Activated CD4-positive, alpha-beta T cell treated with anti-CD3 and anti-CD28 coated beads, Interleukin-2, amount 50 U/mL, for 24 hours (primary cell): ENCODE measurements around the gene TMEM108.

Experiments used
- DNase-seq, 2 donors: peaks; one replicate each; pipeline ENCODE4 v3.0.0-alpha.2; 2020; ENCODE audit warnings: low read depth in 1 of 2, low spot score in 1 of 2

The TMEM108 gene

GRCh38 chr3:133274477-133274876 is 236.3 kb downstream of the TMEM108 start:
- no peak for DNase-seq

- no peak for DNase-seq
Observed at GRCh38 chr3:133276594-133276993, 238.4 kb downstream of the TMEM108 start.

GRCh38 chr3:133277813-133278212 is 239.6 kb downstream of the TMEM108 start:
- DNase-seq, result no peak

GRCh38 chr3:133278260-133279043 is 240.3 kb downstream of the TMEM108 start:
- DNase-seq, result no peak

- no peak for DNase-seq
Observed at GRCh38 chr3:133280586-133280985, 242.4 kb downstream of the TMEM108 start.

DNA sequence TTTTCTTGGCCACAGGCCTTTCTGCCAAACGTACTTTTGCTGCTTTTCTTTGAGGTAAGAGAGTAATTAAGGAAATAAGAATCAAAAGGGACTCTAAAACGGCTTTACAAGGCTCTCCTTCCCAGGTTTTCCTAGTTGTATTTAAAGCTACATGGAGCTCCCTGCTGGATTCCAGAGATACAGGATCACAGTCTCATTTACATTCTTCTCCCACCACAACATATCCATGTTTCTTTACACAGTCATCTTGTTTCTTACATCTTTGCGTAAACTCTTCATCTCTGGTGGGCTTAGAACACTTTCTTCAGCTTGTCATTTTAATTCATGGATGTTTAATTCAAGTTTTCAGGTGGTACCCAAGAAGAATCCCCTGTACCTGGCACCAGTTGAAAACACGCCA is 244.0 kb downstream of the TMEM108 start:
- no peak for DNase-seq

- no peak for DNase-seq
Observed at GRCh38 chr3:133283958-133284807, 246.0 kb downstream of the TMEM108 start.

- DNase-seq, result no peak
Observed at GRCh38 chr3:133289322-133289721, 251.1 kb downstream of the TMEM108 start.

DNA sequence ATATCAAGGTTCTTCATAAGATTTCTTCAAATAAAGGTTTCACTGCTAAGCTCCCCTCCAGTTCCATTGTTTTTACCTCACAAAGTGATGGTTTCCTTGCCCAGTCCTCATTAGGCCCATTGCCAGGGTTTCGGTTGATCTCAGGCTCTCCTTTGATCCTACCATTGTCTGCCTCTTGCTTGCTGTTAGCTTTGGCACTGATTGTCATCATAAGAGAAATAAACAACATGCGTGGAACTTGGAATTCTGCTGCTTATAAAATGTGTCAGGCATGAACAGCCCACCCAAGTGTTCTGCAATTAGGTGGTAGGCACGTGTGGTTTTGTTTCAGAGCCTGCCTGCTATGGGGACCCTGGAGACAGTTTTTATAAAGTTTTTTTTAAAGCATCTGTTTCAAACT is 254.1 kb downstream of the TMEM108 start:
- no peak for DNase-seq

- no peak for DNase-seq
Observed at GRCh38 chr3:133293397-133294110, 255.4 kb downstream of the TMEM108 start.

GRCh38 chr3:133294253-133294652 is 256.1 kb downstream of the TMEM108 start:
- DNase-seq, result no peak

DNA sequence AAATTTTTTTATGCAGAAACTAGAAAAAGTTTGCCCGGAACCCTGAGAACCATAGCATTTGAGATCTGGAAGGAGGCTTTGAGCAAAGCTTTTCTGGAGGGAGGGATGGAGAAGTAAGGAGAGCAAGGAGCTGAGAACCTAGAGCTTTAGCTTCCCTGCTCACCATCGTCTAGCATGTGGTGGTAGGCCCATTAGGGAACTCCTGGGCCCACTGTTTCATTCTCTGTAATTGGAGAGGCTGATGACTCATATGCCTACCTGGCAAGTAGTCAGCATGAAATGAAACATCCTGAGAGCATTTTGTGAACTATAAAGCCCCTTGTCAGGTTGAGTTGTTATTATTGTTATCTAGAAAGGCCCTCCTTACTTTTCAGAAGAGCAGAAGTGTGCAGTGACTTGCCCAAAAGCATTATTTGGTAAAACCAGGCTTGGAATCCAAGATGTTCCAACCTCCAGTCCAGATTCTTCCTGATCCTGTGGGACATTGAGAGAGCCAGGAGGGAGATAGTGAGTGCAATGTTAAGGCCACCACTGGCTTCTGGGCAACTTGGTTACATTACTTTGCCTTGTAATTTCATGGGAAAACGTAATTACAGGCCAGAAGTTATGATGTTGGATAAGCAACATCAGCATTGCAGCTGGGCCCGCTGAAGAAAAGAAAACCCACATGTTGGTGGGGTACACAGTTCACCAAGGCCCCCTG is 257.2 kb downstream of the TMEM108 start:
- no peak for DNase-seq

GRCh38 chr3:133295944-133296917 is 258.0 kb downstream of the TMEM108 start:
- no peak for DNase-seq

GRCh38 chr3:133296981-133297380 is 258.8 kb downstream of the TMEM108 start:
- no peak for DNase-seq

GRCh38 chr3:133300102-133300501 is 261.9 kb downstream of the TMEM108 start:
- no peak for DNase-seq

GRCh38 chr3:133301194-133301593 is 263.0 kb downstream of the TMEM108 start:
- DNase-seq, result no peak

GRCh38 chr3:133301731-133302130 is 263.5 kb downstream of the TMEM108 start:
- no peak for DNase-seq

DNA sequence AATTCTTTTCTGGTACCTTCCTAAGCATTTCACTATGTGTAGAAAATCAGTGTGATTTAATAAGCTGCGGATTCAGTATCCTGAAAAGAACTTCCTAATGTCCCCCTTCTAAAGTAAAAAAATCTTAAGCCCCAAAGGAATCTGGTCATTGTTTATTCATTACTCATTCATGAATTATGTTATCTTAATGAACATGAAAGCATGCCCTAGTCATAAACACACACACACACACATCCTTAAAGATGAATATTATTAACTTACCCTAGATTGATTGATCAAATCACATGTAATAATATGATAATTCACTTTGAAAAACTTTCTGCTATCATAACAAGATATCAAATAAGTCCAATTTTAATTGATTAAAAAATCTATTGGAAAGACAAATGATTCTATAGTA is 265.2 kb downstream of the TMEM108 start:
- DNase-seq, result no peak

DNA sequence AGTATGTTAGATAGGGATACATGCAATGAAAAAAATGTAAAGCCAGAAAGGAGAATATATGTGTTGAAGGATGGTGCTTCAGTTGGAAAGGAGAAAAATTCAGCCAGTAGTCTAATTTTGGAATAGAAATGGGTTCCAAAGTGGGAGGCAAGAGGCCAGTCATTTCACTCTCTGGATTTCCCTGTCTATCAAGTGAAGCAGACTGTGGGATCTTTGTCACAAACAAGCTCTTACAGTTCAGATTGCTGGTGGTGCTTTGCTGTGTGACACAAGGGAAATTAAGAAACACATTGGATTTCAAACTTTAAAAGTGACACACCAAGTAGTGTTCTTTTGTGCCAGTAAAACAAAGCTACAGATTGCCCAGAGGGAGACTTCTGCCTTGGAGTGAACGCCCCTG is 279.7 kb downstream of the TMEM108 start:
- no peak for DNase-seq

- no peak for DNase-seq
Observed at GRCh38 chr3:133328373-133328772, 290.2 kb downstream of the TMEM108 start.
